Activated CD4-positive, alpha-beta T cell treated with anti-CD3 and anti-CD28 coated beads for 36 hours (primary cell): Measurements from ENCODE around the gene MCCC2. TPM values are rescaled to one million over a fixed set of nuclear protein-coding genes. Genes with fewer than 3 reads are reported as not detected.

Experiments
- ATAC-seq: fragments of 200-7000 bp; cut with Tn5 transposase; one replicate; pipeline ENCODE4 v1.10.0; 2021; ENCODE audit warnings: mild to moderate bottlenecking, moderate library complexity
- CTCF ChIA-PET: fragments of 350-600 bp; sonication (Branson Sonifier 250); formaldehyde crosslinking; loops from one replicate; lab custom pipeline; 2021; ENCODE audit warnings: antibody characterized with exemption; lab: Charles Lee
- POLR2A ChIA-PET: fragments of 350-600 bp; sonication (Branson Sonifier 250); formaldehyde crosslinking; loops from one replicate; lab custom pipeline; 2021; ENCODE audit warnings: antibody characterized with exemption, inconsistent platforms; lab: Charles Lee
- DNase-seq: peaks from one replicate; pipeline ENCODE4 v3.0.0-alpha.2; 2020
- H3K27ac Mint-ChIP-seq: one replicate; pipeline ENCODE4 v1.8.0; 2021; ENCODE audit warnings: mixed read lengths
- H3K27me3 Mint-ChIP-seq: one replicate; pipeline ENCODE4 v1.8.0; 2021; ENCODE audit warnings: mixed read lengths
- H3K36me3 Mint-ChIP-seq: one replicate; pipeline ENCODE4 v1.8.0; 2021; ENCODE audit warnings: low read depth, mixed read lengths
- H3K4me1 Mint-ChIP-seq: one replicate; pipeline ENCODE4 v1.8.0; 2021; ENCODE audit warnings: mixed read lengths
- H3K4me3 Mint-ChIP-seq: one replicate; pipeline ENCODE4 v1.8.0; 2021; ENCODE audit warnings: mild to moderate bottlenecking, moderate library complexity, mixed read lengths
- H3K9me3 Mint-ChIP-seq: one replicate; pipeline ENCODE4 v1.8.0; 2021; ENCODE audit warnings: low read depth, mixed read lengths
- intact Hi-C, 2 experiments: fragments of 100-400 bp; cut with DNase I in 1 of 2; cut with micrococcal nuclease in 1 of 2; formaldehyde crosslinking; loops; one replicate each; pipeline versions ENCODE4 v1.14.2 to v1.15.1; 2022 to 2024; cut with DNase I, micrococcal nuclease
- total RNA-seq, 2 experiments: library from RNA; stranded (reverse); gene quantifications; one replicate each; pipeline ENCODE4 v1.2.3, GENCODE V29; 2021

Gene MCCC2
- total RNA-seq, 2 experiments from 2014 or later: 52.2 to 56.4 TPM

DNA sequence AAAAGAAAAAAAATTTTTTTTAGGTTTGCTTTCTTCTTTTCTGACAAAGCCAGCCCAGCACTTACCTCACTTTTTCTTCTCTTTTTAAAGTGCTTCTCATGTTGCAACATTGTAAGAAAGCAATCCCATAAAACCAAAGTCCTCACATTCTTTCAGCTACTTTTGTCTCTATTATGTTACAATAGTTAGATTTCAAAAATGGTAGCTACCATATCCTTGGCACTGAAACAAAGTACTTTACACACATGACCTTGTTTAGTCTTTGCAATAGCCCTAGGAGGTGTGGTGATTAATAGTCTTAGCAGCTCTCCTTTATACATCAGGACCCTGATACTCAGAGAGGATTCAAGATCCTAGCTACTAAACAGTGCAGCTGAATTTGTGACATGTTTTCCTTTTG is 108.5 kb downstream of the MCCC2 start:
- ChIA-PET POLR2A (no interaction called here), CTCF (interaction anchor here (0.7 kb wide), 1 partner anchor 276 kb away, joined by 3 read pairs; no protein-coding TSS in a partner anchor)
- no peak overlapping the region for H3K4me3 Mint-ChIP-seq
- ATAC-seq (no peak), DNase-seq (no peak)
- no peaks in the 10 kb centered on the region for H3K36me3 Mint-ChIP-seq
- peaks cover 5% of the 10 kb centered on the region for H3K4me1 Mint-ChIP-seq
- peaks cover 1% of the 10 kb centered on the region for H3K9me3 Mint-ChIP-seq
- intact Hi-C loops: no loop called here
- H3K27ac Mint-ChIP-seq: no peak overlapping the region
- H3K27me3 Mint-ChIP-seq: peaks cover 6% of the 10 kb centered on the region

GRCh38 chr5:71697967-71698366 is 110.8 kb downstream of the MCCC2 start:
- intact Hi-C loops: no loop called here
- CTCF ChIA-PET: interaction anchor here (0.7 to 0.9 kb wide), 2 partner anchors 12 to 223 kb away, joined by 3 read pairs; no protein-coding TSS in a partner anchor
- H3K27me3 Mint-ChIP-seq: peaks cover 6% of the 10 kb centered on the region

GRCh38 chr5:71699233-71699632 is 112.1 kb downstream of the MCCC2 start:
- Mint-ChIP-seq H3K36me3 (no peaks in the 10 kb centered on the region), H3K27me3 (peaks cover 4% of the 10 kb centered on the region), H3K9me3 (peaks cover 1% of the 10 kb centered on the region), H3K27ac (no peak overlapping the region), H3K4me1 (peaks cover 8% of the 10 kb centered on the region), H3K4me3 (no peak overlapping the region)
- ChIA-PET POLR2A (no interaction called here), CTCF (interaction anchor here (1.2 kb wide), 1 partner anchor 9 kb away, joined by 4 read pairs; no protein-coding TSS in a partner anchor)
- DNase-seq: no peak
- intact Hi-C loops: no loop called here
- ATAC-seq: no peak

More at GRCh38 chr5:71697967-71698366, 110.8 kb downstream of the MCCC2 start:
- no peak for ATAC-seq
- no peak overlapping the region for H3K27ac Mint-ChIP-seq
- peak; percentile 13 for DNase-seq
- peaks cover 1% of the 10 kb centered on the region for H3K9me3 Mint-ChIP-seq
- H3K36me3 Mint-ChIP-seq: no peaks in the 10 kb centered on the region
- no peak overlapping the region for H3K4me3 Mint-ChIP-seq
- H3K4me1 Mint-ChIP-seq: peaks cover 8% of the 10 kb centered on the region
- POLR2A ChIA-PET: no interaction called here

DNA sequence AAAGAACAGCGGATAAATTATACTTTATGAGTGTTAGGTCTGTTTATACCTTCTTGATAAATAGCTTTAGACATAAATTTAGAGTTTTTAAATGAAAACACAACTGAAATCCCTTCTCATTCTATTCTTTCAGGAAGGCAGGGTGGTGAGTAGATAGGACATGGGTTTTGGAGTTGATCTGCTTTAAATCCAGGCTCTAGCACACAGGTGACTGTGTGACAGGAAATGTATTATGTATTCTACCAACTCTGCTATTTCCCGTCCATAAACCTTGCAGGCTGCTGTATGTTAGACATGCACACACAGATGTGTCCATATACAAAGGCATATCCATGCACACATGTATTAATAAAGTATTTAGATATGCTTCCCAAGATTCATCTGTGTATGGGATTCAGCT is 112.6 kb downstream of the MCCC2 start:
- peaks cover 1% of the 10 kb centered on the region for H3K9me3 Mint-ChIP-seq
- ChIA-PET CTCF (interaction anchor here (1.2 kb wide), 1 partner anchor 9 kb away, joined by 4 read pairs; no protein-coding TSS in a partner anchor), POLR2A (no interaction called here)
- H3K4me1 Mint-ChIP-seq: peaks cover 8% of the 10 kb centered on the region
- intact Hi-C loops: no loop called here
- H3K27me3 Mint-ChIP-seq: peaks cover 4% of the 10 kb centered on the region
- no peak for DNase-seq
- H3K36me3 Mint-ChIP-seq: no peaks in the 10 kb centered on the region
- no peak overlapping the region for H3K4me3 Mint-ChIP-seq
- ATAC-seq: no peak
- no peak overlapping the region for H3K27ac Mint-ChIP-seq

GRCh38 chr5:71700803-71701202 is 113.7 kb downstream of the MCCC2 start:
- ChIA-PET POLR2A (no interaction called here), CTCF (interaction anchor here (0.9 kb wide), 1 partner anchor 21 kb away, joined by 3 read pairs; no protein-coding TSS in a partner anchor)
- Mint-ChIP-seq H3K27ac (no peak overlapping the region), H3K4me3 (no peak overlapping the region), H3K9me3 (peaks cover 1% of the 10 kb centered on the region), H3K4me1 (peaks cover 8% of the 10 kb centered on the region), H3K36me3 (no peaks in the 10 kb centered on the region), H3K27me3 (peaks cover 7% of the 10 kb centered on the region)
- intact Hi-C loops: no loop called here
- ATAC-seq (no peak), DNase-seq (no peak)

- ATAC-seq: peak; percentile 76
- CTCF ChIA-PET: interaction anchor here (0.9 kb wide), 1 partner anchor 22 kb away, joined by 3 read pairs; no protein-coding TSS in a partner anchor
- DNase-seq: peak; percentile 35
Observed at GRCh38 chr5:71701407-71701806, 114.3 kb downstream of the MCCC2 start.

DNA sequence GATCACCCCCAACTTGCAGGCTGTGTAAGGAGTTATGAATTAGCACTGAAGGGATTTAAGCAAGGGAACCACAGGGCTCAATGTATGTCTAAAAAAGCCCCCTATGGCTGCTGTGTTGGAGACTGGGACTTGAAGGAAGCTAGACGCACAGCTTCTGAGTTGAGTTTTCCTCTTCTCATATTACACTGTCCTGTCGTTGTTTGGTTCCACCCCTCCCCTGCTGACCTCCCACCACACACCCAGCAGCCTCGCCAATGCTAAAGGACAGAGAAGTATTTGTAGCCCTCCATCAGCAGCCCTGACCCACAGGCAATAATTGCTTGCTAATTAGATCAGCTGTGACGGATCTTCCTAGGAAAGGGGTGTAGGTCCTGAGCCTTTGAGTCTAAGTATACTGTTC is 116.8 kb downstream of the MCCC2 start:
- ChIA-PET CTCF (no interaction called here), POLR2A (no interaction called here)
- DNase-seq (no peak), ATAC-seq (no peak)
- H3K4me1 Mint-ChIP-seq: peaks cover 3% of the 10 kb centered on the region
- H3K27me3 Mint-ChIP-seq: peaks cover 21% of the 10 kb centered on the region
- no peaks in the 10 kb centered on the region for H3K36me3 Mint-ChIP-seq
- intact Hi-C loops: no loop called here
- no peak overlapping the region for H3K27ac Mint-ChIP-seq
- H3K9me3 Mint-ChIP-seq: no peaks in the 10 kb centered on the region
- no peak overlapping the region for H3K4me3 Mint-ChIP-seq

More at GRCh38 chr5:71701407-71701806, 114.3 kb downstream of the MCCC2 start:
- Mint-ChIP-seq H3K4me3 (no peak overlapping the region), H3K36me3 (no peaks in the 10 kb centered on the region), H3K27ac (no peak overlapping the region), H3K4me1 (peaks cover 8% of the 10 kb centered on the region), H3K27me3 (peaks cover 10% of the 10 kb centered on the region), H3K9me3 (peaks cover 1% of the 10 kb centered on the region)
- intact Hi-C loops: no loop called here
- POLR2A ChIA-PET: no interaction called here

DNA sequence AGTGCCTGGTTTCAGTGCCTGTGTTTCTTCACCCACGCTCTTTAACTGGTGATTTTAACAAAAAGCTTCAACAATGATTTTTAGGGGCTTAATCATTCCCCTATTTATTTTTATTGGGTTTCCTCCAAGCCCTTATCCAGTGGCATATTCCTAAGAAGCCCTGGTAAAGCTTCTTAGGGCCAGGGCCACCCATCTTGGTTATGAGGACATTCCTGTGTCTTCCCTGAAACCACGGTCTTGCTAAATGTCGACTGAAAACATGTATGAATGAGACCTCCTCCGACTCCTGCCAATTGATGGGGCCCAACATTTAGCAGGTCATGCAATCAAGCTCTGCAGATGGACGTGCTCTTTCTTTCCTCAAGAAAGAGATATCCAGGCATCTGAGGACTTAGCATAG is 118.3 kb downstream of the MCCC2 start:
- intact Hi-C loops: no loop called here
- CTCF ChIA-PET: interaction anchor here (0.6 kb wide), 1 partner anchor 563 kb away, joined by 3 read pairs; no protein-coding TSS in a partner anchor
- no peaks in the 10 kb centered on the region for H3K9me3 Mint-ChIP-seq

GRCh38 chr5:71706906-71707305 is 119.8 kb downstream of the MCCC2 start:
- CTCF ChIA-PET: no interaction called here

More for the DNA sequence above, 118.3 kb downstream of the MCCC2 start:
- H3K27me3 Mint-ChIP-seq: peaks cover 26% of the 10 kb centered on the region
- H3K36me3 Mint-ChIP-seq: no peaks in the 10 kb centered on the region
- DNase-seq (no peak), ATAC-seq (no peak)
- peaks cover 3% of the 10 kb centered on the region for H3K4me1 Mint-ChIP-seq
- POLR2A ChIA-PET: no interaction called here
- H3K4me3 Mint-ChIP-seq: no peak overlapping the region
- no peak overlapping the region for H3K27ac Mint-ChIP-seq

More at GRCh38 chr5:71706906-71707305, 119.8 kb downstream of the MCCC2 start:
- no peak for ATAC-seq
- Mint-ChIP-seq H3K4me1 (no peaks in the 10 kb centered on the region), H3K4me3 (no peak overlapping the region), H3K9me3 (no peaks in the 10 kb centered on the region), H3K36me3 (no peaks in the 10 kb centered on the region), H3K27me3 (peaks cover 28% of the 10 kb centered on the region), H3K27ac (no peak overlapping the region)
- intact Hi-C loops: no loop called here
- POLR2A ChIA-PET: no interaction called here
- no peak for DNase-seq

Other genes with a start within 250 kb of the MCCC2 start
- gene BDP1, start 131.7 kb upstream of the MCCC2 start, total RNA-seq: 10 to 100 TPM; 27.2 to 30.1 TPM
- not detected for gene CARTPT, start 131.9 kb downstream of the MCCC2 start, total RNA-seq